ENCODE results near the gene ANXA1. TPM values are rescaled to one million over a fixed set of nuclear protein-coding genes. Genes with fewer than 3 reads are reported as not detected.

ANXA1 gene
- total and polyA plus RNA-seq, 4 experiments from 2014 or later = 324 to 1,202 (median 478) TPM

DNA sequence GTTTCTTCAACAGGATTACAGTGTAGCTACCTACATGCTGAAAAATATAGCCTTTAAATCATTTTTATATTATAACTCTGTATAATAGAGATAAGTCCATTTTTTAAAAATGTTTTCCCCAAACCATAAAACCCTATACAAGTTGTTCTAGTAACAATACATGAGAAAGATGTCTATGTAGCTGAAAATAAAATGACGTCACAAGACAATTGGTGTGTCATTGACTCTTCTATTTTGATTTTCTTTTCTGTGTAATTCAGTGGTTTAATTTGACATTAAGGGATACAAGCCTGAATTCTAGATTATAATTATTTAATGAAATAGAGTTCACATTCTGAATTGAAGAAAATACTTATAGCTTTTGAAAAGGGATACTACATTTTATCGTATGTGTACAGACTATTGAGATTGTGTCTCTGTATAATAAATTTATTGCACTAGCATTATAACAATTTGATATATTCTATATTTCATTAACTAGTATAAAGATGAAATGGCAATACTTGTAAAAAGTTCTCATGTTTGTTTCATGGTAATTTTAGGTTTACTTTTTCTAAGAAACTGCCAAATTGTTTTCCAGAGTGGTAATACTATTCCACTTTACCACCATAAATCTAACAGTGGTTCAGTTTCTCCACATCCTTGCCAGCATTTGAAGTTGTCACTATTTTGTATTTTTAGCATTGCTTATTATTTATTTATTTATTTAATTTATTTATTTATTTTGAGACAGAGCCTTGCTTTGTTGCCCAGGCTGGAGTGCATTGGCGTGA, 18.7 kb downstream of the ANXA1 start:
- POLR2A ChIA-PET (ENCODE audit: partially characterized antibody) = interaction anchor here (0.8 to 1.7 kb wide), 3 partner anchors 9 to 34 kb away, joined by 3 to 6 read pairs (median 3); no protein-coding TSS in a partner anchor
- Histone ChIP-seq H3K9me3 (ENCODE audit: control insufficient read depth in 1 of 2, low read length in 2 of 2) (no peaks in the 10 kb centered on the region), H3K27ac (ENCODE audit: low read depth, low read length) (no peak overlapping the region), H3K4me1 (ENCODE audit: insufficient read depth, low read length) (peaks cover 11% of the 10 kb centered on the region), H3K36me3 (ENCODE audit: insufficient read depth, low read length) (peaks cover 41% of the 10 kb centered on the region), H3K27me3 (ENCODE audit: insufficient read depth, low read length) (no peaks in the 10 kb centered on the region), H3K4me3 (ENCODE audit: low read length in 2 of 2) (no peak overlapping the region)
- intact Hi-C loops (cut with micrococcal nuclease) = no loop called here
- H3K27me3 Mint-ChIP-seq = no peaks in the 10 kb centered on the region
- no peak overlapping the region for H3K27ac Mint-ChIP-seq
- CTCF ChIA-PET (ENCODE audit: partially characterized antibody) = interaction anchor here (0.6 to 5.4 kb wide), 6 partner anchors 9 to 64 kb away, joined by 3 to 47 read pairs (median 5); no protein-coding TSS in a partner anchor
- H3K36me3 Mint-ChIP-seq = peaks cover 47 to 53% of the 10 kb centered on the region in 2 donors
- DNase-seq = no peak
- peaks cover 0 to 8% (median 0%) of the 10 kb centered on the region in 8 donors for H3K9me3 Mint-ChIP-seq
- H3K4me3 Mint-ChIP-seq = no peak overlapping the region
- H3K4me1 Mint-ChIP-seq = peaks cover 8 to 38% (median 14%) of the 10 kb centered on the region in 4 donors

DNA sequence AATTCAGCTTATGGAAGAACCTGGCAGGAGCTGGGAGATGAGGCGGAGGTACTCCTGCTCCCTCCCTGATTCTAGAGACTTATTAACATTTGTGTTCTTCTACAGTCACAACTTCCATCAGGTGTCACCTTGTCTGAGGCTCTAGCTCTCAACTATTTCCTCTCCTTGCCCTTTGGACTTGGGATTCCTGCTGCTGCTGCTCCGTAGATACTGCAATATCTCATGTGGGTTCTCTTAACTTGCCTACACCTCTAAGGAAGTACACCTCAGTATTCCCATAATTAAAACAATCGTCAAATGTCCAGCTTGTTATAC, 21.2 kb downstream of the ANXA1 start:
- Mint-ChIP-seq H3K27ac (peak overlapping the region in 4 of 7 donors; percentile 37 to 66 (median 44)), H3K4me3 (no peak overlapping the region), H3K9me3 (peaks cover 0 to 5% (median 0%) of the 10 kb centered on the region in 8 donors), H3K36me3 (peaks cover 24 to 28% of the 10 kb centered on the region in 2 donors), H3K4me1 (peaks cover 1 to 20% (median 7%) of the 10 kb centered on the region in 4 donors), H3K27me3 (no peaks in the 10 kb centered on the region)
- no peak for DNase-seq
- Histone ChIP-seq H3K27me3 (ENCODE audit: insufficient read depth, low read length) (no peaks in the 10 kb centered on the region), H3K36me3 (ENCODE audit: insufficient read depth, low read length) (peaks cover 16% of the 10 kb centered on the region), H3K9me3 (ENCODE audit: control insufficient read depth in 1 of 2, low read length in 2 of 2) (no peaks in the 10 kb centered on the region), H3K4me3 (ENCODE audit: low read length in 2 of 2) (no peak overlapping the region), H3K27ac (ENCODE audit: low read depth, low read length) (no peak overlapping the region), H3K4me1 (ENCODE audit: insufficient read depth, low read length) (no peaks in the 10 kb centered on the region)
- POLR2A ChIA-PET (ENCODE audit: partially characterized antibody) = interaction anchor here (1.0 to 2.9 kb wide), 6 partner anchors 10 to 65 kb away, joined by 3 to 20 read pairs (median 4); no protein-coding TSS in a partner anchor
- intact Hi-C loops (cut with micrococcal nuclease) = no loop called here
- CTCF ChIA-PET (ENCODE audit: partially characterized antibody) = interaction anchor here (1.1 to 5.4 kb wide), 4 partner anchors 9 to 66 kb away, joined by 4 to 47 read pairs (median 14); no protein-coding TSS in a partner anchor

DNA sequence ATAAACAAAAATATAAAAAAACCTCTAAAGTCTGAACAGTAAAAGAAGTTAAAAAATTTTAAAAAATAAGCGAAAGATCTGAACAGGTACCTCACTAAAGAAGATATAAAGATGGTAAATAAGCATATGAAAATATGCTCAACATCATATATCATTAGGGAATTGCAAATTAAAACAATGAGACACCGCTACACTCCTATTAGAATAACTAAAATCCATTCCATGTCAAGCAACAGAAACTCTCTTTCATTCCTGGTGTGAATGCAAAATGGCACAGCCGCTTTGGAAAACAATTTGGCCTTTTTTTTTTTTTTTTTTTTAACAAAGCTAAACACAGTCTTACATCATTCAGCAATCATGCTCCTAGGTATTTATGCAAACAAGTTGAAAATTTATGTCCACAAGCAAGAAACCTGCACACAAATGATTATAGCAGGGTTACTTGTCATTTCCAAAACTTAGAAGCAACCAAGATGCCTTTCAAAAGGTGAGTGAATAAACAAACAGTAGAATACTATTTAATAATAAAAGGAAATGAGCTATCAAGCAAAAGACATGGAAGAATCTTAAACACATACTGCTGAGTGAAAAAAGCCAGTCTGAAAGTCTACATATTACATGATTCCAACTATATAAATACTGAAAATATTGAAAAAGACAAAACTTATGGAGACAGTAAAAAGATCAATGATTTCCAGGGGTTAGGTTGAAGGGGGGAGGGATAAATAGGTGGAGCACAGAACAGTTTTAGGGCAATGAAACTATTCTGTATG, 22.1 kb downstream of the ANXA1 start:
- H3K27me3 ChIP-seq (ENCODE audit: insufficient read depth, low read length) = no peaks in the 10 kb centered on the region
- no peak overlapping the region for H3K27ac ChIP-seq (ENCODE audit: low read depth, low read length)
- no peaks in the 10 kb centered on the region for H3K27me3 Mint-ChIP-seq
- H3K36me3 ChIP-seq (ENCODE audit: insufficient read depth, low read length) = peaks cover 9% of the 10 kb centered on the region
- no peaks in the 10 kb centered on the region for H3K9me3 Mint-ChIP-seq
- H3K4me1 Mint-ChIP-seq = peaks cover 0 to 11% (median 2%) of the 10 kb centered on the region in 4 donors
- H3K9me3 ChIP-seq (ENCODE audit: control insufficient read depth in 1 of 2, low read length in 2 of 2) = no peaks in the 10 kb centered on the region
- peak overlapping the region in 1 of 7 donors; percentile 14 for H3K27ac Mint-ChIP-seq
- no peaks in the 10 kb centered on the region for H3K4me1 ChIP-seq (ENCODE audit: insufficient read depth, low read length)
- ChIA-PET POLR2A (ENCODE audit: partially characterized antibody) (interaction anchor here (1.3 to 2.9 kb wide), 2 partner anchors 19 to 66 kb away, joined by 3 to 20 read pairs; no protein-coding TSS in a partner anchor), CTCF (ENCODE audit: partially characterized antibody) (interaction anchor here (1.1 to 5.4 kb wide), 3 partner anchors 8 to 67 kb away, joined by 4 to 47 read pairs (median 24); no protein-coding TSS in a partner anchor)
- no peak overlapping the region for H3K4me3 ChIP-seq (ENCODE audit: low read length in 2 of 2)
- intact Hi-C loops (cut with micrococcal nuclease) = no loop called here
- peaks cover 16 to 20% of the 10 kb centered on the region in 2 donors for H3K36me3 Mint-ChIP-seq
- no peak for DNase-seq
- H3K4me3 Mint-ChIP-seq = no peak overlapping the region

DNA sequence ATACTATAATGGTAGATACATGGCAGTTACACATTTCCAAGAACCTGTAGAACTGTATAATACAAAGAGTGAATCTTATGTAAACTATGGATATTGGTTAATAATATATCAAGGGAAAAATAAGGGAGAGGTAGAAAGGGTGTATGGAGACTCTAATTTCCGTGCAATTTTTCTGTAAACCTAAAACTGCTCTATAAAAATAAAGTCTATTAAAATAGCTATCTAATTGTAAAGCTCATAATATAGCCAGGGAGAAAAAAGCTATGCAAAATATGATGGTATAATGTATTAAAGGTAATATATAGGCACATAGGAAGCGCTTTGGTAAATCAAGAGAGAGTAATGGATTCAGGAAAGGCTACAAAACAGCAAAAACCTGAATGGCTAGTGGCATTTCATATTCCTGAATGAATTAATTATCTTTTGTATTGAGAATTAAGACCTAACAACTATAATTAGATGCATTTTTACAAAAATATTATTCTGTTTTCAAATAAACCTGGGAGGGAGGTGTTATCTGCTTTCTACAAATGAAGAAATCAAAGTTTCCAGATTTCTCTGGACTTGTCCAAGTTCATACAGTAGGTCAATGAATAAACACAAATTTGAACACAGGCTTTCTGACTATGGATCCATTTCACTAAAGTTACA, 22.8 kb downstream of the ANXA1 start:
- no peaks in the 10 kb centered on the region for H3K27me3 Mint-ChIP-seq
- H3K36me3 ChIP-seq (ENCODE audit: insufficient read depth, low read length) = peaks cover 4% of the 10 kb centered on the region
- peak overlapping the region in 4 of 7 donors; percentile 14 to 65 (median 34) for H3K27ac Mint-ChIP-seq
- no peaks in the 10 kb centered on the region for H3K9me3 Mint-ChIP-seq
- intact Hi-C loops (cut with micrococcal nuclease) = no loop called here
- H3K4me1 ChIP-seq (ENCODE audit: insufficient read depth, low read length) = no peaks in the 10 kb centered on the region
- H3K27me3 ChIP-seq (ENCODE audit: insufficient read depth, low read length) = no peaks in the 10 kb centered on the region
- H3K4me3 Mint-ChIP-seq = no peak overlapping the region
- H3K27ac ChIP-seq (ENCODE audit: low read depth, low read length) = no peak overlapping the region
- peaks cover 0 to 12% (median 2%) of the 10 kb centered on the region in 4 donors for H3K4me1 Mint-ChIP-seq
- no peaks in the 10 kb centered on the region for H3K9me3 ChIP-seq (ENCODE audit: control insufficient read depth in 1 of 2, low read length in 2 of 2)
- no peak overlapping the region for H3K4me3 ChIP-seq (ENCODE audit: low read length in 2 of 2)
- no peak for DNase-seq
- peaks cover 13% of the 10 kb centered on the region in 2 donors for H3K36me3 Mint-ChIP-seq
- CTCF ChIA-PET (ENCODE audit: partially characterized antibody) = interaction anchor here (5.4 kb wide), 1 partner anchor 68 kb away, joined by 47 read pairs; no protein-coding TSS in a partner anchor
- POLR2A ChIA-PET (ENCODE audit: partially characterized antibody) = no interaction called here

DNA sequence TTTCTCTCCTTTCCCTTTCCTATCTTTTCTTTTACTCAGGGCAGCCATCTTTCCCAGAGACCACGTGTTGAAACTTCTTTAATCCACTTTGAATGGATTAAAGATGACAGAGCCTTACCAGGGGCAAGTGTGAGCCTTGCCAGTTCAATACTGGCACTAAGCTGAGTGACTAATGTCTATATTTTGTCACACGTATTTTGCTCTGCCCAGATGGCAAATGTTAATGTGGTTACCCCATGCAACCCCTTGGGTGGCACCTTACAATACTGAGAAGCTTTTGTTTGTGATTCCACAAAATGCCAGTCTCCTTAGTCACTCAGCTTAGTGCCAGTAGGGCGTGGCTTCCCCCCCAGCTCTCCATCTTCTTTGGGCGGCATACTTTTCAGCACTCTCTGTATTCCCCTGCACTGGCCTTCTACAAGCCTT, 24.8 kb downstream of the ANXA1 start:
- ChIA-PET POLR2A (ENCODE audit: partially characterized antibody) (interaction anchor here (1.0 to 1.2 kb wide), 3 partner anchors 21 to 69 kb away, joined by 3 to 5 read pairs (median 4); no protein-coding TSS in a partner anchor), CTCF (ENCODE audit: partially characterized antibody) (interaction anchor here (1.0 to 8.5 kb wide), 4 partner anchors 25 to 97 kb away, joined by 3 to 252 read pairs (median 5); partner anchors contain the start of gene ANXA1)
- Histone ChIP-seq H3K4me3 (ENCODE audit: low read length in 2 of 2) (no peak overlapping the region), H3K9me3 (ENCODE audit: control insufficient read depth in 1 of 2, low read length in 2 of 2) (no peaks in the 10 kb centered on the region), H3K27me3 (ENCODE audit: insufficient read depth, low read length) (no peaks in the 10 kb centered on the region), H3K27ac (ENCODE audit: low read depth, low read length) (no peak overlapping the region), H3K36me3 (ENCODE audit: insufficient read depth, low read length) (no peaks in the 10 kb centered on the region), H3K4me1 (ENCODE audit: insufficient read depth, low read length) (no peaks in the 10 kb centered on the region)
- H3K27me3 Mint-ChIP-seq = no peaks in the 10 kb centered on the region
- intact Hi-C loops (cut with micrococcal nuclease) = no loop called here
- H3K27ac Mint-ChIP-seq = peak overlapping the region in 1 of 7 donors; percentile 45
- no peak overlapping the region for H3K4me3 Mint-ChIP-seq
- peaks cover 0 to 13% (median 2%) of the 10 kb centered on the region in 4 donors for H3K4me1 Mint-ChIP-seq
- no peak for DNase-seq
- H3K9me3 Mint-ChIP-seq = no peaks in the 10 kb centered on the region
- H3K36me3 Mint-ChIP-seq = peaks cover 8 to 9% of the 10 kb centered on the region in 2 donors

DNA sequence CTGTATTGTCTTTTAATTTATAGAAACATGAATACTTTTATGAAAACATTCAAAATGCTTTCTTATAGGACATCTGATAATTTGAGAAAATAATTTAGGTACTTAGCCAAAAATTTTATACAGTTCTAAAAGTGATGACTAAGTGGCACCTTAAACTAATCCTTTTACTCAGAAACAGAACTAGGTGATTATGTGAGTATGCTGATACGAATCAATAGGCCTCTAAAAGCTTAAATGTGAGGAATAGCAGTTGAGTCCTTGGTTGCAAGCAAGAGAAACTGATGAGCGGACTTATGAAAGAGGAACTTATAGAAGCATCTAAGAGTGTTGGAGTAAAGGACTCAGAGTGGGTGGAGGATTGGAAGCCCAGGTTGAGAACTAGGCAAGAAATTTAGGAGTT, 26.4 kb downstream of the ANXA1 start:
- CTCF ChIA-PET (ENCODE audit: partially characterized antibody) = interaction anchor here (1.3 to 8.5 kb wide), 4 partner anchors 8 to 98 kb away, joined by 3 to 252 read pairs (median 6); no protein-coding TSS in a partner anchor
- POLR2A ChIA-PET (ENCODE audit: partially characterized antibody) = interaction anchor here (0.7 kb wide), 1 partner anchor 10 kb away, joined by 3 read pairs; no protein-coding TSS in a partner anchor
- Histone ChIP-seq H3K27me3 (ENCODE audit: insufficient read depth, low read length) (no peaks in the 10 kb centered on the region), H3K4me1 (ENCODE audit: insufficient read depth, low read length) (no peaks in the 10 kb centered on the region), H3K9me3 (ENCODE audit: control insufficient read depth in 1 of 2, low read length in 2 of 2) (no peaks in the 10 kb centered on the region), H3K36me3 (ENCODE audit: insufficient read depth, low read length) (no peaks in the 10 kb centered on the region), H3K4me3 (ENCODE audit: low read length in 2 of 2) (no peak overlapping the region), H3K27ac (ENCODE audit: low read depth, low read length) (no peak overlapping the region)
- Mint-ChIP-seq H3K27ac (no peak overlapping the region), H3K4me1 (peaks cover 0 to 9% (median 3%) of the 10 kb centered on the region in 4 donors), H3K36me3 (no peaks in the 10 kb centered on the region), H3K27me3 (no peaks in the 10 kb centered on the region), H3K4me3 (no peak overlapping the region), H3K9me3 (no peaks in the 10 kb centered on the region)
- DNase-seq = no peak
- intact Hi-C loops (cut with micrococcal nuclease) = no loop called here

All from CD4-positive, alpha-beta memory T cell (primary cell).